Neural progenitor cell (in vitro differentiated cells): ENCODE results near the gene PPID. TPM values are rescaled to one million over a fixed set of nuclear protein-coding genes. Genes with fewer than 3 reads are reported as not detected.

ENCODE experiments used
- DNase-seq: peaks from one replicate; pipeline ENCODE4 v3.0.0-alpha.2; 2016; ENCODE audit warnings: low spot score
- H2AFZ ChIP-seq: fragments of 200-600 bp; sonication (generic); replicated peaks from 2 replicates; pipeline ENCODE4 v1.6.1; 2016; ENCODE audit warnings: antibody characterized with exemption
- H3F3A ChIP-seq: fragments of 200-600 bp; sonication (generic); 2 replicates; pipeline ENCODE4 v1.6.1; 2016; ENCODE audit warnings: antibody characterized with exemption, low read depth
- H3K27ac ChIP-seq: fragments of 200-600 bp; sonication (generic); 2 replicates; pipeline ENCODE4 v1.5.1; 2016; ENCODE audit warnings: mild to moderate bottlenecking
- H3K27me3 ChIP-seq: fragments of 200-600 bp; sonication (generic); 2 replicates; pipeline ENCODE4 v1.6.1; 2016; ENCODE audit warnings: mild to moderate bottlenecking, moderate library complexity
- H3K36me3 ChIP-seq: fragments of 200-600 bp; sonication (generic); 2 replicates; pipeline ENCODE4 v1.5.1; 2016
- H3K4me1 ChIP-seq: fragments of 200-600 bp; sonication (generic); 2 replicates; pipeline ENCODE4 v1.6.1; 2016; ENCODE audit warnings: mixed run types
- H3K4me2 ChIP-seq: fragments of 200-600 bp; sonication (generic); 2 replicates; pipeline ENCODE4 v1.6.1; 2016
- H3K4me3 ChIP-seq: fragments of 200-600 bp; sonication (generic); 2 replicates; pipeline ENCODE4 v1.5.1; 2016
- H3K79me2 ChIP-seq: fragments of 200-600 bp; sonication (generic); 2 replicates; pipeline ENCODE4 v1.6.1; 2016; ENCODE audit warnings: low read depth
- H3K9ac ChIP-seq: fragments of 200-600 bp; sonication (generic); 2 replicates; pipeline ENCODE4 v1.6.1; 2016
- H3K9me3 ChIP-seq: fragments of 200-600 bp; sonication (generic); 2 replicates; pipeline ENCODE4 v1.5.1; 2016; ENCODE audit warnings: low read depth
- H4K20me1 ChIP-seq: fragments of 200-600 bp; sonication (generic); 2 replicates; pipeline ENCODE4 v1.6.1; 2016; ENCODE audit warnings: low read depth
- H3K27ac Mint-ChIP-seq: 3 replicates; pipeline ENCODE4 v1.8.0; 2021; ENCODE audit warnings: mixed read lengths
- H3K27me3 Mint-ChIP-seq: 2 replicates; pipeline ENCODE4 v1.8.0; 2022; ENCODE audit warnings: low read depth, mild to moderate bottlenecking, inconsistent platforms, moderate library complexity, mixed read lengths; ENCODE audit not compliant: insufficient read depth
- H3K36me3 Mint-ChIP-seq: 3 replicates; pipeline ENCODE4 v1.8.0; 2021; ENCODE audit warnings: mixed read lengths
- H3K4me1 Mint-ChIP-seq: 3 replicates; pipeline ENCODE4 v1.8.0; 2021; ENCODE audit warnings: mixed read lengths
- H3K4me3 Mint-ChIP-seq: 3 replicates; pipeline ENCODE4 v1.8.0; 2021; ENCODE audit warnings: mild to moderate bottlenecking, moderate library complexity, mixed read lengths
- H3K9me3 Mint-ChIP-seq: 3 replicates; pipeline ENCODE4 v1.8.0; 2020; ENCODE audit warnings: mixed read lengths
- CTCF ChIP-seq: fragments of 200-600 bp; sonication (generic); IDR thresholded peaks from 2 replicates; pipeline ENCODE4 v1.5.1; 2017; ENCODE audit warnings: antibody characterized with exemption, mild to moderate bottlenecking
- EZH2 ChIP-seq: fragments of 200-600 bp; sonication (generic); IDR thresholded peaks from 2 replicates; pipeline ENCODE4 v1.6.1; 2017; ENCODE audit warnings: antibody characterized with exemption, mild to moderate bottlenecking, moderate library complexity
- EZH2phosphoT487 ChIP-seq: fragments of 200-600 bp; sonication (generic); IDR thresholded peaks from 2 replicates; pipeline ENCODE4 v1.6.1; 2017; ENCODE audit warnings: antibody characterized with exemption
- total RNA-seq: library from RNA; depleted of rRNA; stranded (reverse); fragments of >200 nt; gene quantifications from 2 replicates; pipeline ENCODE4 v1.2.3, GENCODE V29; 2015; ENCODE audit warnings: low replicate concordance

Gene PPID
- total RNA-seq, 1 donor from 2014 or later = 106 TPM

DNA sequence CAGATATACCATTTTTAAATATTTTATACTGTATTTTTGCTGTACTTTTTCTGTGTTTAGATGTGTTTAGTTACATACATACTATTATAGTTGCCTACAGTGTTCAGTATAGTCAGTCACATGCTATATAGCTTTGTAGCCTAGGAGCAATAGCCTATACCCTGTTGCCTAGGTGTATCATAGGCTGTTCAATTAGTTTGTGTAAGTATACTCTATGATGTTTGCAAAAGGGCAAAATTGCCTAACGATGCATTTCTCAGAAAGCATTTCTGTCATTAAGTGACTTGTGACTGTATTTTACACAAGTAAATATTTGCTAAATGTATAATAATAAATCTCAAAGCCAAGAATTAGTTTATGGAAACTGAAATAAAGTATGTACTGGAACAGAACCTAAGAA lies 41.6 kb downstream of the PPID start:
- TF ChIP-seq CTCF (no peak), EZH2 (no peak), EZH2phosphoT487 (no peak)
- Histone ChIP-seq H3F3A (no peaks in the 10 kb centered on the region), H2AFZ (no peak overlapping the region), H3K9me3 (no peaks in the 10 kb centered on the region), H3K27me3 (no peaks in the 10 kb centered on the region), H3K36me3 (no peaks in the 10 kb centered on the region), H3K4me3 (no peak overlapping the region), H3K4me2 (no peak overlapping the region), H3K27ac (no peak overlapping the region), H3K9ac (no peak overlapping the region), H3K79me2 (no peaks in the 10 kb centered on the region), H4K20me1 (no peaks in the 10 kb centered on the region), H3K4me1 (no peaks in the 10 kb centered on the region)
- Mint-ChIP-seq H3K36me3 (no peaks in the 10 kb centered on the region), H3K9me3 (no peaks in the 10 kb centered on the region), H3K27me3 (no peaks in the 10 kb centered on the region), H3K27ac (no peak overlapping the region), H3K4me3 (no peak overlapping the region), H3K4me1 (no peaks in the 10 kb centered on the region)
- no peak for DNase-seq

GRCh38 chr4:158678767-158679166 lies 44.4 kb downstream of the PPID start:
- no peaks in the 10 kb centered on the region for H3F3A ChIP-seq
- H3K27ac Mint-ChIP-seq = no peak overlapping the region
- no peak overlapping the region for H3K27ac ChIP-seq
- H4K20me1 ChIP-seq = no peaks in the 10 kb centered on the region
- H3K36me3 ChIP-seq = no peaks in the 10 kb centered on the region
- H3K9ac ChIP-seq = no peak overlapping the region
- no peaks in the 10 kb centered on the region for H3K9me3 ChIP-seq
- no peaks in the 10 kb centered on the region for H3K27me3 ChIP-seq
- no peaks in the 10 kb centered on the region for H3K36me3 Mint-ChIP-seq
- H3K4me1 Mint-ChIP-seq = no peaks in the 10 kb centered on the region
- H3K4me3 ChIP-seq = no peak overlapping the region
- no peak overlapping the region for H2AFZ ChIP-seq
- no peaks in the 10 kb centered on the region for H3K4me1 ChIP-seq
- no peak for DNase-seq
- H3K9me3 Mint-ChIP-seq = no peaks in the 10 kb centered on the region
- H3K4me3 Mint-ChIP-seq = no peak overlapping the region
- H3K27me3 Mint-ChIP-seq = no peaks in the 10 kb centered on the region
- no peak overlapping the region for H3K4me2 ChIP-seq
- H3K79me2 ChIP-seq = no peaks in the 10 kb centered on the region
- TF ChIP-seq EZH2 = no peak
- no peak for TF ChIP-seq CTCF

- Histone ChIP-seq H3K4me1 (no peaks in the 10 kb centered on the region), H3K4me3 (no peak overlapping the region), H3F3A (peaks cover 13% of the 10 kb centered on the region), H3K79me2 (peaks cover 6% of the 10 kb centered on the region), H3K9me3 (no peaks in the 10 kb centered on the region), H3K27ac (no peak overlapping the region), H4K20me1 (no peaks in the 10 kb centered on the region), H3K27me3 (no peaks in the 10 kb centered on the region), H3K4me2 (no peak overlapping the region), H3K36me3 (no peaks in the 10 kb centered on the region), H3K9ac (no peak overlapping the region), H2AFZ (no peak overlapping the region)
- Mint-ChIP-seq H3K4me3 (no peak overlapping the region), H3K27me3 (peaks cover 6% of the 10 kb centered on the region), H3K27ac (no peak overlapping the region), H3K36me3 (no peaks in the 10 kb centered on the region), H3K9me3 (no peaks in the 10 kb centered on the region), H3K4me1 (peaks cover 3% of the 10 kb centered on the region)
- no peak for TF ChIP-seq EZH2phosphoT487
- TF ChIP-seq EZH2 = no peak
- no peak for TF ChIP-seq CTCF
- DNase-seq = no peak
These were observed 47.1 kb downstream of the PPID start for GRCh38 chr4:158676076-158676475.

GRCh38 chr4:158673633-158674032 lies 49.6 kb downstream of the PPID start:
- Histone ChIP-seq H3K27ac (no peak overlapping the region), H3F3A (peaks cover 25% of the 10 kb centered on the region), H3K36me3 (no peaks in the 10 kb centered on the region), H4K20me1 (peaks cover 18% of the 10 kb centered on the region), H3K27me3 (no peaks in the 10 kb centered on the region), H3K4me3 (no peak overlapping the region), H3K9ac (no peak overlapping the region), H2AFZ (no peak overlapping the region), H3K4me1 (peaks cover 7% of the 10 kb centered on the region), H3K79me2 (peaks cover 30% of the 10 kb centered on the region), H3K9me3 (no peaks in the 10 kb centered on the region), H3K4me2 (no peak overlapping the region)
- Mint-ChIP-seq H3K36me3 (peaks cover 3% of the 10 kb centered on the region), H3K4me1 (peaks cover 14% of the 10 kb centered on the region), H3K9me3 (no peaks in the 10 kb centered on the region), H3K27ac (no peak overlapping the region), H3K4me3 (no peak overlapping the region), H3K27me3 (peaks cover 6% of the 10 kb centered on the region)
- TF ChIP-seq CTCF = no peak
- no peak for TF ChIP-seq EZH2
- TF ChIP-seq EZH2phosphoT487 = no peak
- no peak for DNase-seq
